ENCODE data around the gene STAT2.

STAT2 gene

GRCh38 chr12:56304276-56304675 lies 55.6 kb downstream of the STAT2 start:
- Histone ChIP-seq H3K4me3 (no peak overlapping the region), H3K36me3 (replicated peaks) (peaks cover 57% of the 10 kb centered on the region), H3K9me3 (no peaks in the 10 kb centered on the region), H3K27me3 (ENCODE audit: low read depth) (no peaks in the 10 kb centered on the region), H3K4me1 (peaks cover 7% of the 10 kb centered on the region)
- in situ Hi-C loops (cut with MboI; ENCODE audit: low sequenced_read_pairs): no loop called here
- no peak for DNase-seq (ENCODE audit: low spot score in 2 of 2)

GRCh38 chr12:56300644-56301464 lies 59.1 kb downstream of the STAT2 start:
- DNase-seq (ENCODE audit: low spot score in 2 of 2): no peak
- no peaks in the 10 kb centered on the region for H3K27me3 ChIP-seq (ENCODE audit: low read depth)
- H3K4me1 ChIP-seq: peaks cover 31% of the 10 kb centered on the region
- H3K9me3 ChIP-seq: no peaks in the 10 kb centered on the region
- H3K4me3 ChIP-seq: peak overlapping the region; percentile 97
- in situ Hi-C loops (cut with MboI; ENCODE audit: low sequenced_read_pairs): no loop called here
- peaks cover 62% of the 10 kb centered on the region for H3K36me3 ChIP-seq (replicated peaks)

- Histone ChIP-seq H3K27me3 (ENCODE audit: low read depth) (no peaks in the 10 kb centered on the region), H3K36me3 (replicated peaks) (peaks cover 58% of the 10 kb centered on the region), H3K4me1 (peaks cover 31% of the 10 kb centered on the region), H3K9me3 (no peaks in the 10 kb centered on the region), H3K4me3 (peak within 1 kb of the TSS; percentile 97)
- peak; percentile 97 to 99 for DNase-seq (ENCODE audit: low spot score in 2 of 2)
- in situ Hi-C loops (cut with MboI; ENCODE audit: low sequenced_read_pairs): loop anchor here (25.0 kb wide), 1 partner anchor 312 kb away; no protein-coding TSS in a partner anchor
These were observed 59.9 kb downstream of the STAT2 start, which contains the start of gene CS for GRCh38 chr12:56299853-56300643. Gene CS (minus strand): TSS chr12:56300330. CDS start chr12:56300201, 129 bp downstream.

- in situ Hi-C loops (cut with MboI; ENCODE audit: low sequenced_read_pairs): loop anchor here (25.0 kb wide), 1 partner anchor 313 kb away; no protein-coding TSS in a partner anchor
- Histone ChIP-seq H3K4me3 (peak overlapping the region; percentile 97), H3K36me3 (replicated peaks) (peaks cover 59% of the 10 kb centered on the region), H3K9me3 (no peaks in the 10 kb centered on the region), H3K27me3 (ENCODE audit: low read depth) (no peaks in the 10 kb centered on the region), H3K4me1 (peaks cover 31% of the 10 kb centered on the region)
- DNase-seq (ENCODE audit: low spot score in 2 of 2): peak; percentile 32 to 54
These were observed 60.5 kb downstream of the STAT2 start for GRCh38 chr12:56299308-56299852.

GRCh38 chr12:56298828-56299227 lies 61.1 kb downstream of the STAT2 start:
- in situ Hi-C loops (cut with MboI; ENCODE audit: low sequenced_read_pairs): loop anchor here (25.0 kb wide), 1 partner anchor 313 kb away; no protein-coding TSS in a partner anchor
- peak overlapping the region; percentile 97 for H3K4me3 ChIP-seq
- no peak for DNase-seq (ENCODE audit: low spot score in 2 of 2)
- H3K9me3 ChIP-seq: no peaks in the 10 kb centered on the region
- no peaks in the 10 kb centered on the region for H3K27me3 ChIP-seq (ENCODE audit: low read depth)
- H3K36me3 ChIP-seq (replicated peaks): peaks cover 56% of the 10 kb centered on the region
- H3K4me1 ChIP-seq: peaks cover 31% of the 10 kb centered on the region

- peaks cover 58% of the 10 kb centered on the region for H3K36me3 ChIP-seq (replicated peaks)
- peaks cover 31% of the 10 kb centered on the region for H3K4me1 ChIP-seq
- no peaks in the 10 kb centered on the region for H3K9me3 ChIP-seq
- H3K4me3 ChIP-seq: no peak overlapping the region
- H3K27me3 ChIP-seq (ENCODE audit: low read depth): no peaks in the 10 kb centered on the region
- in situ Hi-C loops (cut with MboI; ENCODE audit: low sequenced_read_pairs): loop anchor here (25.0 kb wide), 1 partner anchor 315 kb away; no protein-coding TSS in a partner anchor
- DNase-seq (ENCODE audit: low spot score in 2 of 2): no peak
These were observed 62.5 kb downstream of the STAT2 start for GRCh38 chr12:56297400-56297799.

- Histone ChIP-seq H3K27me3 (ENCODE audit: low read depth) (no peaks in the 10 kb centered on the region), H3K4me3 (no peak overlapping the region), H3K36me3 (replicated peaks) (peaks cover 64% of the 10 kb centered on the region), H3K4me1 (peaks cover 31% of the 10 kb centered on the region), H3K9me3 (no peaks in the 10 kb centered on the region)
- in situ Hi-C loops (cut with MboI; ENCODE audit: low sequenced_read_pairs): loop anchor here (25.0 kb wide), 1 partner anchor 316 kb away; no protein-coding TSS in a partner anchor
- no peak for DNase-seq (ENCODE audit: low spot score in 2 of 2)
These were observed 63.6 kb downstream of the STAT2 start for GRCh38 chr12:56296295-56296694.

GRCh38 chr12:56293795-56294194 lies 66.1 kb downstream of the STAT2 start:
- no peaks in the 10 kb centered on the region for H3K9me3 ChIP-seq
- H3K36me3 ChIP-seq (replicated peaks): peaks cover 73% of the 10 kb centered on the region

More at GRCh38 chr12:56293795-56294194, 66.1 kb downstream of the STAT2 start:
- Histone ChIP-seq H3K27me3 (ENCODE audit: low read depth) (no peaks in the 10 kb centered on the region), H3K4me1 (peaks cover 21% of the 10 kb centered on the region), H3K4me3 (no peak overlapping the region)
- in situ Hi-C loops (cut with MboI; ENCODE audit: low sequenced_read_pairs): loop anchor here (25.0 kb wide), 1 partner anchor 319 kb away; no protein-coding TSS in a partner anchor
- DNase-seq (ENCODE audit: low spot score in 2 of 2): no peak
